T-helper 1 cell treated with Interleukin-12 subunit alpha and Interleukin-12 subunit beta and Interleukin-4 antibody, amounts not matched to agents 30 μg/mL and 1 μg/mL, for 36 hours (primary cell): ENCODE measurements around the gene MRPL20.

Experiments
- H3K27ac Mint-ChIP-seq: one replicate; pipeline ENCODE4 v1.8.0; 2021; ENCODE audit warnings: mild to moderate bottlenecking, mixed read lengths
- H3K27me3 Mint-ChIP-seq: one replicate; pipeline ENCODE4 v1.8.0; 2021; ENCODE audit warnings: low read depth, mixed read lengths
- H3K36me3 Mint-ChIP-seq: one replicate; pipeline ENCODE4 v1.8.0; 2021; ENCODE audit warnings: low read depth, mixed read lengths
- H3K4me1 Mint-ChIP-seq: one replicate; pipeline ENCODE4 v1.8.0; 2021; ENCODE audit warnings: low read depth, mixed read lengths
- H3K4me3 Mint-ChIP-seq: one replicate; pipeline ENCODE4 v1.8.0; 2021; ENCODE audit warnings: mild to moderate bottlenecking, moderate library complexity, mixed read lengths
- H3K9me3 Mint-ChIP-seq: one replicate; pipeline ENCODE4 v1.8.0; 2021; ENCODE audit warnings: mixed read lengths

Gene MRPL20

DNA sequence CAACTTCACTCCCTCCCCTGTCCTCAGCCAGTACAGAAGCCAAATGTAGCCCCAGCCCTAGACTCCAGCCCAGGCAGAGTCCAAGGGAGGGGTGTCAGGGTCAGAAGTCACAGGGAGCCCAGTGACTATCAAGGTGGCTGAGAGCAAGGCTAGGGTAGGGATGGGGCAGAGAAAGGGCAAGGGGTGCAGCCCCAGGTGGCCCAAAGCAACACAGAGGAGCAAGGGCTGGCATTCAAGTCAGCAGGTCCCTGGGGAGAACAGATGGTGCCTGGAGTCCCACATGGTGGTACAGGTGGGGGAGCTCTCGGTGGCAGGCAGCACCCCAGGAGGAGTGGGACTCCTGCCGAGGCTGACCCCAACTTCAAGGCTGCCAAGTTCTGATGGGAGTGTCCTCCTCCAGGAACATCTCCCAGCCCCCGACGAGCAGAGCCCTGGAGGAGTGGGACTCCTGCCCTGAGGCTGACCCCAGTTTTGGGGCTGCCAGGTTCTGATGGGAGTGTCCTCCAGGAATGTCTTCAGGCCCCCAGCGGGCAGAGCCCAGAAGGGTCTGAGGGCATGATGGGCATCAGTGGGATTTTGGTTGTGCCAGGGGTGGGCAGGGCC, 54.2 kb downstream of the MRPL20 start:
- H3K27ac Mint-ChIP-seq: no peak overlapping the region
- H3K9me3 Mint-ChIP-seq: no peaks in the 10 kb centered on the region
- no peaks in the 10 kb centered on the region for H3K36me3 Mint-ChIP-seq
- no peak overlapping the region for H3K4me3 Mint-ChIP-seq
- peaks cover 5% of the 10 kb centered on the region for H3K4me1 Mint-ChIP-seq
- H3K27me3 Mint-ChIP-seq: peaks cover 23% of the 10 kb centered on the region
